Sigmoid colon (tissue), 7 donors: ENCODE results near the gene TNPO2. TPM values are rescaled to one million over a fixed set of nuclear protein-coding genes. Genes with fewer than 3 reads are reported as not detected.

Source experiments
- DNase-seq: peaks from one replicate; pipeline ENCODE4 v3.0.0-alpha.2; 2019
- H3K27ac ChIP-seq, 4 donors: fragments of 200-600 bp; sonication (generic); one replicate each; pipeline ENCODE4 v1.5.1; 2016 to 2019; ENCODE audit warnings: mild to moderate bottlenecking in 1 of 4
- H3K27me3 ChIP-seq, 3 donors: fragments of 200-600 bp; sonication (generic); one replicate each; pipeline ENCODE4 v1.5.1; 2019; ENCODE audit warnings: mild to moderate bottlenecking in 1 of 3
- H3K36me3 ChIP-seq, 4 donors: fragments of 200-600 bp; sonication (generic); one replicate each; pipeline ENCODE4 v1.5.1; 2016 to 2019
- H3K4me1 ChIP-seq, 4 donors: fragments of 200-600 bp; sonication (generic); one replicate each; pipeline ENCODE4 v1.5.1; 2017 to 2019
- H3K4me3 ChIP-seq, 4 donors: fragments of 200-600 bp; sonication (generic); one replicate each; pipeline ENCODE4 v1.5.1; 2017 to 2019; ENCODE audit warnings: mild to moderate bottlenecking in 2 of 4, moderate library complexity in 1 of 4
- H3K9me3 ChIP-seq, 4 donors: fragments of 200-600 bp in 3 of 4; sonication (generic) in 3 of 4; one replicate each; pipeline versions ENCODE4 v1.5.1 to v1.6.1; 2013 to 2019
- CTCF ChIP-seq, 4 experiments: fragments of 450-650 bp in 3 of 4; fragments of 200-600 bp in 1 of 4; IDR thresholded peaks; one replicate each; pipeline ENCODE4 v1.5.1; 2016 to 2019; ENCODE audit warnings: antibody characterized with exemption in 4 of 4, mild to moderate bottlenecking in 3 of 4, moderate library complexity in 2 of 4
- EP300 ChIP-seq, 4 donors: sonication (generic); formaldehyde crosslinking; IDR thresholded peaks; one replicate each; pipeline ENCODE4 v1.6.1; 2017; ENCODE audit warnings: antibody characterized with exemption in 4 of 4
- POLR2A ChIP-seq, 2 donors: fragments of 450-650 bp; IDR thresholded peaks; one replicate each; pipeline ENCODE4 v1.6.1; 2016; ENCODE audit warnings: antibody characterized with exemption in 2 of 2, mild to moderate bottlenecking in 2 of 2, moderate library complexity in 2 of 2
- POLR2AphosphoS5 ChIP-seq, 4 donors: sonication (generic); formaldehyde crosslinking; IDR thresholded peaks; one replicate each; pipeline ENCODE4 v1.6.1; 2017; ENCODE audit warnings: antibody characterized with exemption in 4 of 4
- WGBS, 2 donors: extraction: QIAGEN DNeasy Blood & Tissue Kit; methylation state at CpG; one replicate each; pipeline ENCODE4 v1.1.7; 2013; 5-methylcytosine and 5-hydroxymethylcytosine counted together
- intact Hi-C: fragments of 100-400 bp; cut with DNase I; formaldehyde crosslinking; loops from one replicate; pipeline ENCODE4 v1.15.1; 2023
- polyA plus RNA-seq, 3 donors: library from polyadenylated mRNA; stranded (reverse); fragments of 200-250 nt; gene quantifications; one replicate each; pipeline ENCODE4 v1.2.3, GENCODE V29; 2013
- total RNA-seq, 4 donors: library from RNA; depleted of rRNA; stranded (reverse); fragments of >200 nt; gene quantifications; one replicate each; pipeline ENCODE4 v1.1.0, GENCODE V29; 2016
- donor health status: healthy with polysubstance abuse.
- donor health status: Bipolar disorder and iron deficiency.
- donor health status: healthy.

TNPO2 gene
- total and polyA plus RNA-seq, 7 donors = 9.5 to 92.2 (median 54.2) TPM

- peak overlapping the region; percentile 93 to 98 (median 95) for H3K27ac ChIP-seq
- H3K36me3 ChIP-seq = peaks cover under 1 to 24% (median 11%) of the 10 kb centered on the region in 4 donors
- WGBS, 2 donors = 0 to 1% methylated on average over 65 of the region's 65 CpGs
- DNase-seq = peak; percentile 90
- H3K9me3 ChIP-seq = no peaks in the 10 kb centered on the region
- H3K4me1 ChIP-seq = peaks cover 0 to 49% (median 44%) of the 10 kb centered on the region in 4 donors
- intact Hi-C loops = loop anchor here (2.0 kb wide), 1 partner anchor 41 kb away; the partner anchor contains the start of gene DHPS
- H3K4me3 ChIP-seq = peak overlapping the region; percentile 54 to 98 (median 77)
- TF ChIP-seq POLR2AphosphoS5 (IDR thresholded peaks at IDR 0.05) (no peak), CTCF (IDR thresholded peaks at IDR 0.05) (no peak), POLR2A (IDR thresholded peaks at IDR 0.05) (no peak), EP300 (IDR thresholded peaks at IDR 0.05) (no peak)
- no peaks in the 10 kb centered on the region for H3K27me3 ChIP-seq
Measured at GRCh38 chr19:12721656-12722565, 1.8 kb downstream of the TNPO2 start.

- intact Hi-C loops = no loop called here
- peaks cover 0 to 49% (median 44%) of the 10 kb centered on the region in 4 donors for H3K4me1 ChIP-seq
- H3K4me3 ChIP-seq = peak overlapping the region; percentile 54 to 98 (median 77)
- no peaks in the 10 kb centered on the region for H3K9me3 ChIP-seq
- WGBS, 2 donors = 13% methylated on average over 59 of the region's 59 CpGs
- no peaks in the 10 kb centered on the region for H3K27me3 ChIP-seq
- H3K27ac ChIP-seq = peak overlapping the region; percentile 93 to 98 (median 95)
- peaks cover 7 to 33% (median 11%) of the 10 kb centered on the region in 4 donors for H3K36me3 ChIP-seq
- TF ChIP-seq EP300 (IDR thresholded peaks at IDR 0.05) = no peak
- no peak for TF ChIP-seq POLR2AphosphoS5 (IDR thresholded peaks at IDR 0.05)
- no peak for TF ChIP-seq CTCF (IDR thresholded peaks at IDR 0.05)
- no peak for TF ChIP-seq POLR2A (IDR thresholded peaks at IDR 0.05)
- DNase-seq = no peak
Measured at GRCh38 chr19:12720851-12721655, 2.7 kb downstream of the TNPO2 start.

GRCh38 chr19:12720296-12720695, 3.4 kb downstream of the TNPO2 start:
- DNase-seq = no peak
- H3K4me3 ChIP-seq = peak overlapping the region; percentile 54 to 98 (median 77)
- TF ChIP-seq EP300 (IDR thresholded peaks at IDR 0.05) (no peak), CTCF (IDR thresholded peaks at IDR 0.05) (no peak), POLR2A (IDR thresholded peaks at IDR 0.05) (no peak), POLR2AphosphoS5 (IDR thresholded peaks at IDR 0.05) (no peak)
- H3K9me3 ChIP-seq = no peaks in the 10 kb centered on the region
- intact Hi-C loops = no loop called here
- peaks cover 0 to 49% (median 44%) of the 10 kb centered on the region in 4 donors for H3K4me1 ChIP-seq
- WGBS, 2 donors = 89 to 90% methylated on average over 10 of the region's 10 CpGs
- H3K27ac ChIP-seq = peak overlapping the region; percentile 93 to 98 (median 95)
- H3K36me3 ChIP-seq = peaks cover 14 to 41% (median 19%) of the 10 kb centered on the region in 4 donors
- no peaks in the 10 kb centered on the region for H3K27me3 ChIP-seq

GRCh38 chr19:12715929-12716328, 7.8 kb downstream of the TNPO2 start:
- no peaks in the 10 kb centered on the region for H3K27me3 ChIP-seq
- H3K4me1 ChIP-seq = peaks cover 0 to 22% (median 19%) of the 10 kb centered on the region in 4 donors
- H3K9me3 ChIP-seq = no peaks in the 10 kb centered on the region
- H3K27ac ChIP-seq = no peak overlapping the region
- DNase-seq = no peak
- peaks cover 35 to 82% (median 55%) of the 10 kb centered on the region in 4 donors for H3K36me3 ChIP-seq
- intact Hi-C loops = no loop called here
- WGBS, 2 donors = 97 to 99% methylated on average over 3 of the region's 3 CpGs
- TF ChIP-seq CTCF (IDR thresholded peaks at IDR 0.05) (no peak), POLR2A (IDR thresholded peaks at IDR 0.05) (no peak), EP300 (IDR thresholded peaks at IDR 0.05) (no peak), POLR2AphosphoS5 (IDR thresholded peaks at IDR 0.05) (no peak)
- H3K4me3 ChIP-seq = no peak overlapping the region
